NCI-H146 treated with DMSO at 0.1 percent for 48 hours (cell line): ENCODE data around the gene CCDC71L.

Source experiments
- DNase-seq: peaks from one replicate; lab custom pipeline; 2025; ENCODE audit not compliant: unreplicated experiment; lab: John Stamatoyannopoulos, UW

Gene CCDC71L

GRCh38 chr7:106626376-106627164 is 34.4 kb downstream of the CCDC71L start:
- DNase-seq = no peak

DNA sequence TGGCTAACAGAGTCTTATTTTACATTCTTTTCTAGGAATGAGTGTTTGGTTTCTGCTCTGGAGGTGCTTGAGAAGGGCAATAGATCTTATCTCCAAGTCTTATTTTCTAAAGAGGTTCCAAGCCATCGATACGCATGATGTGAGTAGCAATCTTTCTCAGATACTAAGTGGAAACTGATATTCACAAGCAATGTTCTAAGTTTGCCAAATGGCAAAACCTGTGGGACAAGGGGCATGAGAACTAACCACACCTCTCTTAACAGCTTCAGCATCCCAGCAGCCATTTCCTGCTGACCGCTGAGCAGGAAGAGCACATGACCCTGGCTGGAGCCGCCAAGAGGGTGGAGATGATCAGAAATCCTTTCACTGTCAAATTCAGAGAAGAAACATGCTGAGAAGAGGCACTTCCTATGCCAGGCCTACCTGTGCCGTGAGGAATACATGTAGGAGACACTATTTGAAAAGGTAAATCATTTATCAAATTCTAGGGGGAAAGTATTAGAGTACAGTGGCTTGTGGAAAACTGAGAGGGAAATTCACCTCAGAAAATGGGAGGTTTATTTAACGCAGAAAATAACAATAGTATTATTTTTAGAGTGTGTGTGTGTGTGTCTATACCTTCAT is 35.2 kb downstream of the CCDC71L start:
- DNase-seq = no peak

- no peak for DNase-seq
Measured at GRCh38 chr7:106623853-106624252, 37.1 kb downstream of the CCDC71L start.

GRCh38 chr7:106623315-106623660 is 37.7 kb downstream of the CCDC71L start:
- no peak for DNase-seq

GRCh38 chr7:106622654-106623314 is 38.2 kb downstream of the CCDC71L start:
- no peak for DNase-seq

GRCh38 chr7:106621393-106622132 is 39.4 kb downstream of the CCDC71L start:
- no peak for DNase-seq

- no peak for DNase-seq
Measured at GRCh38 chr7:106620676-106621075, 40.3 kb downstream of the CCDC71L start.

- DNase-seq = no peak
Measured at GRCh38 chr7:106620034-106620433, 40.9 kb downstream of the CCDC71L start.

- DNase-seq = no peak
Measured at GRCh38 chr7:106619213-106619612, 41.7 kb downstream of the CCDC71L start.

DNA sequence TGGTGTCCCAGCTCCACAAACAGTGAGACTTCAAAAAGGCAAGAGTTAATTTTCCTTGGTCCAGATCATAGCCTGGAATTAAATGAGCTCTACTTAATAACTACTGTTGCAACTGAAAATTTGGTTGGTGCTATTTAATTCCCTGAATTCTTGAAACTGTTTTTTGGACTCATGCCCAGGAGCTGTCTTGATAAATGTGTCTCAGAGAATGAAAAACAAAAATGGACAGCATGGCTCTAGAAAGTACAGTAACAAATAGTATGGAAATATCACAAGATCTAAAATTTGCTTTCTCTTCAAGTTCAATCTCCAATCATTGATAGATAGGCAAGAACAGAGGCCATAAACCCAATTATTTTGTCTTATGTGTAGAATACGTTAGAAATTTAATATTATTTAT is 42.5 kb downstream of the CCDC71L start:
- no peak for DNase-seq

- DNase-seq = no peak
Measured at GRCh38 chr7:106617860-106618259, 43.1 kb downstream of the CCDC71L start.

- no peak for DNase-seq
Measured at GRCh38 chr7:106616708-106617051, 44.3 kb downstream of the CCDC71L start.

- DNase-seq = no peak
Measured at GRCh38 chr7:106615808-106616707, 44.9 kb downstream of the CCDC71L start.

DNA sequence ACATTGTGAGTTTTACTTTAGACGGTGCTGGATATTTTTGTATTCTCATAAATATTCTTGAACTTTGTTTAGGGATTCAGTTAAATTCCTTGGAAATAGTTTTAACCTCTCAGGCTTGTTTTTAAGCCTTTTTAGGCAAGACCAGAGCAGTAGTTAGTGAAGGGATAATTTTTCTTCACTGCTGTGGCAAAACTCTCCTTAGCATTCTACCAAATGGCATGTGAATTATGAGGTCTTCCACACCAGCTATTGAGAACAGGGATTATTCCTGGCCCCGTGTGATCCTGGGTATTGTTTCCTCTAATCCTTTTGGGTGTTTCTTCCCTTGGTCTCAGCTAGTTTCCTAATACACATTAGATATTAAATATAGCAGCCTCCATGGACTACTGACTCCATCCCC is 46.2 kb downstream of the CCDC71L start:
- no peak for DNase-seq

- DNase-seq = no peak
Measured at GRCh38 chr7:106613848-106614560, 47.0 kb downstream of the CCDC71L start.

- DNase-seq = no peak
Measured at GRCh38 chr7:106613279-106613678, 47.7 kb downstream of the CCDC71L start.

- no peak for DNase-seq
Measured at GRCh38 chr7:106612432-106612831, 48.5 kb downstream of the CCDC71L start.

DNA sequence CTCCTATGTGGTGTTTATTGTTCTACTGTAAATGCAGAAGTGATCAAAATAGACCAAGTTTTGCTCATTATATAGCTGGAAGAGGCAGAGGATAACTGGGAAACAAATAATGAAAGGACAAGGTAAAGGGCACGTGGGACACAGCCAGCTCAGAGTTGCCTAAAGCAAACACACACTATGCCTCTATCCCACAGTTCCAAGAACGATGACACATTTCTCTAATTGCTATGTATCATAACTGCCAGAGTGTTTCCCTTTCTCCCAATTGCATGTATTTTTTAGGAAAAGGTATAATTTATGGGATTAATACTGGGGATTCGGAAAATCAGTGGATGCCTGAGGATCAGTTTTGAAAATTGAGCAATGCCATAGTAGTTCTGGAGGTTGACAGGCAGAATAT is 49.0 kb downstream of the CCDC71L start:
- DNase-seq = no peak

- peak; percentile 71 for DNase-seq
Measured at GRCh38 chr7:106610996-106611886, 49.7 kb downstream of the CCDC71L start.
